A673 (cell line): ENCODE results near the gene NUB1. TPM values are rescaled to one million over a fixed set of nuclear protein-coding genes. Genes with fewer than 3 reads are reported as not detected.

Source experiments
- BruUV-seq: library from RNA; stranded (reverse); fragments of 400-500 nt; replicated peaks from 2 replicates; lab custom pipeline; 2021; lab: Mats Ljungman, UMichigan
- CTCF ChIA-PET: fragments of 300-600 bp; sonication (Branson Sonifier 250); formaldehyde crosslinking; loops from one replicate; lab custom pipeline; 2022; ENCODE audit warnings: antibody characterized with exemption; lab: Charles Lee
- POLR2A ChIA-PET: fragments of 300-600 bp; sonication (Branson Sonifier 250); formaldehyde crosslinking; loops from one replicate; lab custom pipeline; 2022; ENCODE audit warnings: antibody characterized with exemption; ENCODE audit not compliant: low non-redundant PET; lab: Charles Lee
- DNase-seq: peaks from one replicate; pipeline ENCODE4 v3.0.0-alpha.2; 2015; ENCODE audit warnings: low spot score
- H3K27ac ChIP-seq: fragments of 200-600 bp; sonication (generic); 2 replicates; pipeline ENCODE4 v1.5.1; 2016; ENCODE audit warnings: mixed run types, low read depth, mild to moderate bottlenecking, mixed read lengths, antibody characterized with exemption, low read length; ENCODE audit not compliant: poor library complexity, severe bottlenecking
- H3K27me3 ChIP-seq: fragments of 200-600 bp; sonication (generic); replicated peaks from 2 replicates; pipeline ENCODE4 v1.6.1; 2017; ENCODE audit warnings: mixed run types, low read depth, mild to moderate bottlenecking, mixed read lengths, antibody characterized with exemption, low read length; ENCODE audit not compliant: insufficient read depth, poor library complexity
- H3K36me3 ChIP-seq: fragments of 200-600 bp; sonication (generic); 2 replicates; pipeline ENCODE4 v1.6.1; 2016; ENCODE audit warnings: mixed run types, mild to moderate bottlenecking, mixed read lengths, antibody characterized with exemption, low read length; ENCODE audit not compliant: insufficient read depth, poor library complexity, severe bottlenecking
- H3K4me1 ChIP-seq: fragments of 200-600 bp; sonication (generic); 2 replicates; pipeline ENCODE4 v1.6.1; 2017; ENCODE audit warnings: mixed run types, mild to moderate bottlenecking, mixed read lengths, antibody characterized with exemption, low read length; ENCODE audit not compliant: insufficient read depth, poor library complexity, severe bottlenecking
- H3K4me3 ChIP-seq: fragments of 200-600 bp; sonication (generic); 2 replicates; pipeline ENCODE4 v1.5.1; 2016; ENCODE audit warnings: low read depth, mixed run types, mild to moderate bottlenecking, mixed read lengths, low read length; ENCODE audit not compliant: poor library complexity, severe bottlenecking
- H3K9me3 ChIP-seq: fragments of 200-600 bp; sonication (generic); 2 replicates; pipeline ENCODE4 v1.6.1; 2016; ENCODE audit warnings: mixed run types, low read depth, mild to moderate bottlenecking, mixed read lengths, antibody characterized with exemption, low read length; ENCODE audit not compliant: poor library complexity, severe bottlenecking
- CTCF ChIP-seq: fragments of 300-800, 200-600 bp; sonication (generic); conservative IDR thresholded peaks from 2 replicates; pipeline ENCODE4 v1.5.1; 2017; ENCODE audit warnings: low read depth, mild to moderate bottlenecking, antibody characterized with exemption, low read length, moderate library complexity, mixed read lengths
- EZH2 ChIP-seq: fragments of 200-600 bp; sonication (generic); IDR thresholded peaks from 2 replicates; pipeline ENCODE4 v1.6.1; 2017; ENCODE audit warnings: borderline replicate concordance, low read depth, mild to moderate bottlenecking, mixed read lengths, antibody characterized with exemption, low read length; ENCODE audit not compliant: poor library complexity, severe bottlenecking
- intact Hi-C: fragments of 100-400 bp; cut with micrococcal nuclease; formaldehyde crosslinking; loops from one replicate; pipeline ENCODE4 v1.10.0; 2022; ENCODE audit not compliant: unreplicated experiment
- total RNA-seq: library from RNA; stranded (reverse); gene quantifications from 2 replicates; pipeline ENCODE4 v1.2.3, GENCODE V29; 2021

Gene NUB1
- total RNA-seq, 1 experiment from 2014 or later, result 36.9 TPM

DNA sequence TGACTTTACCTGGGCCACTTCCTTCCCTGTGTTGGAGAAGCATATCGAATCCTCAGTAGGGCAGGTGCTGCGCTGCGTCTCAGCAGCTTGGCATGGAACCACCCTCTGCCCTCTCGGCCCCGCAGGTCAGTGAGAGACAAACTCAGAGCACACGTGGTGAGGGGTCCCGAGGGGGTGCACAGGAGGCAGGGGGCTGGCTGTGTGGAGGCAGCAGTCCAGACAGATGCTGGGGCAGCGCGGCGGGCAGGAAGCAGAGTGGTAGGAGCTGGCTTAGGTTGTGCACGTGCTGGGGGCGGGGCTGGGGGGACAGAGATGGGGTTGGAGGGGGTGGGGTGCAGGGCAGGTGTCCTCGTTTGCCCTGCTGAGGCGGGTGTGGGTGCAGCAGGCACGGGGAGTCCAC, 33.1 kb downstream of the NUB1 start:
- ChIA-PET POLR2A (no interaction called here), CTCF (no interaction called here)
- no peaks in the 10 kb centered on the region for H3K9me3 ChIP-seq
- intact Hi-C loops, result no loop called here
- H3K27ac ChIP-seq, result no peak overlapping the region
- no peaks in the 10 kb centered on the region for H3K27me3 ChIP-seq
- H3K4me3 ChIP-seq, result no peak overlapping the region
- H3K36me3 ChIP-seq, result no peaks in the 10 kb centered on the region
- TF ChIP-seq EZH2 (no peak), CTCF (no peak)
- no peaks in the 10 kb centered on the region for H3K4me1 ChIP-seq
- no peak for DNase-seq
- BruUV-seq, result no TSS peak

GRCh38 chr7:151375530-151376217, 34.1 kb downstream of the NUB1 start:
- BruUV-seq, result no TSS peak
- no peaks in the 10 kb centered on the region for H3K27me3 ChIP-seq
- H3K36me3 ChIP-seq, result no peaks in the 10 kb centered on the region
- ChIA-PET CTCF (no interaction called here), POLR2A (no interaction called here)
- H3K27ac ChIP-seq, result no peak overlapping the region
- TF ChIP-seq EZH2 (no peak), CTCF (no peak)
- no peaks in the 10 kb centered on the region for H3K9me3 ChIP-seq
- no peak overlapping the region for H3K4me3 ChIP-seq
- DNase-seq, result no peak
- intact Hi-C loops, result no loop called here
- H3K4me1 ChIP-seq, result no peaks in the 10 kb centered on the region

DNA sequence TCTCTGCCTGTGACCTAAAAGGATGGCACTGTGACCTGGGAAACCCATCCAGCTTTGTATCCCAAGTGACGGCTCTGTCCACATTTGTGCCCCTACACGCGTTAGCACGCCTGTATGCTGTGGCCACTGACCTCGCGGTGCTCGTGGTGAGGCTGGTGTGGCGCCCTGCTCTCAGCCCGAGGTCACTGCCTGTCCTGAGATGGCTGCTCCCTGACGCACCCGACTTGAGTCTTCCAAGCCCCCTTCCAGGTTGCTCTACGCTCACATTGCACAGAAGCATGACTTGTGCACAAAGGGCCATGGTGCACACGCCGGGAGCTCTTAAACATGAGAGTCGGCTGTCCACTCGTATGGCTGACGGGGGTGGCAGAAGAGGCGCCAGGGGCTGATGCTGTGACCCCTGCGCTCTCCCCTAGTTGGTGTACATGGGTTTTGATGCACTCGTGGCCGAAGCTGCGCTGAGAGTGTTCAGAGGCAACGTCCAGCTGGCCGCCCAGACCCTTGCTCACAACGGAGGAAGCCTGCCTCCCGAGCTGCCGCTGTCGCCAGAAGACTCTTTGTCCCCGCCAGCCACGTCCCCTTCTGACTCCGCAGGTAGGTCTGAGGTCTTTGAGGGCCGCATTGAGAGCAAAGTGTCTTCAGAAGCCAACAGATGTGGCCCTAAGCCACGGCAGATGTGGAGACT, 34.7 kb downstream of the NUB1 start:
- H3K36me3 ChIP-seq, result no peaks in the 10 kb centered on the region
- BruUV-seq, result no TSS peak
- TF ChIP-seq EZH2 (no peak), CTCF (no peak)
- no peak overlapping the region for H3K27ac ChIP-seq
- DNase-seq, result no peak
- ChIA-PET POLR2A (no interaction called here), CTCF (no interaction called here)
- no peaks in the 10 kb centered on the region for H3K9me3 ChIP-seq
- H3K27me3 ChIP-seq, result peaks cover 4% of the 10 kb centered on the region
- intact Hi-C loops, result no loop called here
- H3K4me3 ChIP-seq, result no peak overlapping the region
- H3K4me1 ChIP-seq, result peaks cover 1% of the 10 kb centered on the region
